ENCODE results near the gene ABHD18. TPM values are rescaled to one million over a fixed set of nuclear protein-coding genes. Genes with fewer than 3 reads are reported as not detected.
"Not testable (repeated sequence)": the region's sequence is repeated elsewhere in the genome, so short reads cannot be mapped to it uniquely, and the experiment has no call there.

The ABHD18 gene
- total RNA-seq (2014; rRNA removed; shearing (Covaris generic)) = 16.3 and 17.8 TPM in 2 replicates

DNA sequence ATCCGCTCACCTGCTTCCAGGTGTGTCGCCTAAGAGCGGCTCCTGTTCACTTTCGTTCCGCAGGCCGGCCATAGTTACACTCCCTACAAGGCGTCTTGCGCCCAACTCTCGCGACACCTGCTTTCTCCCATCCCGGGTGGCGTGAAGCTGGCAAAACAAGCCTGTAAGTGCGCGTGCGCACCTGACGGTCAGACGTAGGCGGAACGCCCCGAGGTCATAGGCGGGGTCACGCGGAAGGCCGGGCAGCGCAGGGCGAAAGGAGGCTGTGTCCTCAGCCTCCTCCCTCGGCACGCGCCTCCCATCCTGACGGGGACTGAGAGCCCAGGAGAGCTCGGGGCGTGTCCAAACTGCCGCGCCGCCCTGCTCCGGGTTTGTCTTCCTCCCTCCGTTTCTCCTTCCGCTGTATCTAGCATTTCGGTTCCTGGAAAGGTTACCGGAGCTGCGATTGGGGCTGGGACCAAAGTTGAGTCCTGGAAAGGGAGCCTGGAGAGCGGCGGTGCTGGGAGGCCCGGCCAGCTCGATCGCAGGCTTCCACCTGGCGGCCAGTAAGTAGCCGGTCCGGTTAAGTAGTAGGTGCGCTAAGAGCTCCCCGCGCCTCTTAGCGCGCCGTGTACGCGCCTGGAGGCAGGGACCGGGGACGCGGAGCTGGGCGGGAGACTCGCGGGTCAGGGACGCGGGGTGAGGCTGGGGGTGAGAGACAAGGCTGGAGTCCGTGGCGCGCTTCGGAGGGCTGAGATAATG lies at the start of gene ABHD18, which contains the start of gene MFSD8:
Gene ABHD18, plus strand, starts transcription at position 345 of the 741 bp plus-strand sequence. CDS start 17,550 bp downstream, outside the sequence.
Gene MFSD8, minus strand, starts transcription at position 112 of the 741 bp plus-strand sequence. Its CDS starts 40 bp downstream, at position 72.
- H3K27me3 ChIP-seq (ENCODE audit: control insufficient read depth, insufficient read depth, low read length) = no peaks in the 10 kb centered on the region
- H3K36me3 ChIP-seq (replicated peaks; ENCODE audit: control insufficient read depth, insufficient read depth, low read length) = no peaks in the 10 kb centered on the region; the same call in 1 of the 2 replicates
- peak; percentile 95 for DNase-seq
- H3K4me3 ChIP-seq (ENCODE audit: insufficient read depth, low read depth, low read length) = peak within 1 kb of the TSS; percentile 97

DNA sequence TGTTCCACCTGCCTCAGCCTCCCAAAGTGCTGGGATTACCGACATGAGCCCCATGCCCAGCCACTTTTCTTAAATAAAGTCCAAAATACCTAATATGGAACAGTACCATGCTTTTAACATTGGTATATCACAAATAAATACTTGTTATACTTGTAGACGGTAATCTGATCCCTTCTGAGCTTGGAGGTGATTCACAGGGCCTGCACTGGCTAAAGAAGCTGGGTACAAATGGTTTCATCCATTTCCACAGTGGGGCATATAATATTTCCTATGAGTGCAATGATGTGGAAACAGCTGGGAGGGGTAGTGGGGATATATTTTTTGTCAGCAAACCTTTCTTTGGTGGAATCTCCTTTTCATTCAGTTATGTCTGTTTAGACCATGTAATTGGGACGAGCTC lies 48.7 kb upstream of the ABHD18 start:
- DNase-seq = no peak
- Histone ChIP-seq H3K27me3 (ENCODE audit: control insufficient read depth, insufficient read depth, low read length) (no peaks in the 10 kb centered on the region), H3K4me3 (ENCODE audit: insufficient read depth, low read depth, low read length) (no peak overlapping the region), H3K36me3 (replicated peaks; ENCODE audit: control insufficient read depth, insufficient read depth, low read length) (peaks cover 3% of the 10 kb centered on the region)

DNA sequence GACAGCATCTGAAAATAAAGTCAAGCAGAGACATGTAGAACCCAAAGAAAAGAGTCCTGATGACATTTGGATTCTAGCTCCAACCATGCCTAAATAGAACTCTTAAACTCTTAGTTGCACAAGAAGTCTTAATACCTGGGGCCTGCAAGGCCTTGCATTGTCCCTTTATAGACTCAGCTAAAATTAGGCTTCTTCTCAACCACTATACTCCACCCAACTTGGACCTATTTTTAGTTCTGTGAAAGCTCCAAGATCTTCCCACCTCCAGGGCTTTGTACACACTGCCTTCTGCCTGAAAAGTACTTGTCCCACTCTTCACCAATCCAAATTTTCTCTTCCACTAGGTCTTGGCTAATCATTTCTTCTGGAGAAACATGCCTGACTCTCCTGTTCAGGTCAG lies 48.1 kb upstream of the ABHD18 start:
- Histone ChIP-seq H3K4me3 (ENCODE audit: insufficient read depth, low read depth, low read length) (no peak overlapping the region), H3K36me3 (replicated peaks; ENCODE audit: control insufficient read depth, insufficient read depth, low read length) (peaks cover 3% of the 10 kb centered on the region), H3K27me3 (ENCODE audit: control insufficient read depth, insufficient read depth, low read length) (no peaks in the 10 kb centered on the region)
- DNase-seq = no peak

DNA sequence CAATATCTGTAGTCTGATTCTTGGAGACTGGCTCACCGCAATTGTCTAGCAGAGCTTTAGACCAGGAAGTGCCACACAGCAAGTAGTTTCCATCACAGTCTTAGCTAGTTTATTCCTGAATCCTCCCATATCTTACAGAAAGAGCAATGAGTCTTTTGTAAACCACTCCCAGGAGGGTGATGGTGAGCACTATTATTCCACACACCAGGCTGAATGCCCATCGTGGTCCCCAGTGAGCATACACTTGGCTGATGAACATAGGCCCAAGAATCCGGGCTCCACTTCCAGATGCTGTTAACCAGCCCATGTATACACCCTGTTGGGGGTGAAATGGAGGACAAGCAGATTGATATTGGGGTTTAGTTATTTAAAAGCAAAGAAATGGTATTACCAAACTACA lies 44.7 kb upstream of the ABHD18 start:
- Histone ChIP-seq H3K4me3 (ENCODE audit: insufficient read depth, low read depth, low read length) (no peak overlapping the region), H3K27me3 (ENCODE audit: control insufficient read depth, insufficient read depth, low read length) (no peaks in the 10 kb centered on the region), H3K36me3 (replicated peaks; ENCODE audit: control insufficient read depth, insufficient read depth, low read length) (peaks cover 3% of the 10 kb centered on the region)
- no peak for DNase-seq

DNA sequence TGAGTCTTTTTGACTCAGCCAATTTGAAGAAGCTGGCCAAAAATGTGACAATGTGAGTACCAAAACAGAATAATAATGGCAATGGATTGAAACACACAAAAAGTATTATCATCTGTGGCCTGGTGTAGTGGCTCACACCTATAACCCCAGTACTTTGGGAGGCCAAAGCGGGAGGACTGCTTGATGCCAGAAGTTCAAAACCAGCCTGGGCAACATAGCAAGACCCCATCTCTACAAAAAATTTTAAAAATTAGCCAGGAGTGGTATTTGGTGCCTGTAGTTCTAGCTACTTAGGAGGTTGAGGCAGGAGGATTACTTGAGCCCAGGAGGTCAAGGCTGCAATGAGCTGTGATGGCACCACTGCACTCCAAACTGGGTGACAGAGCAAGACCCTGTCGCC lies 43.0 kb upstream of the ABHD18 start:
- no peaks in the 10 kb centered on the region for H3K27me3 ChIP-seq (ENCODE audit: control insufficient read depth, insufficient read depth, low read length)
- H3K36me3 ChIP-seq (replicated peaks; ENCODE audit: control insufficient read depth, insufficient read depth, low read length) = peaks cover 3% of the 10 kb centered on the region
- no peak overlapping the region for H3K4me3 ChIP-seq (ENCODE audit: insufficient read depth, low read depth, low read length)
- DNase-seq = no peak

DNA sequence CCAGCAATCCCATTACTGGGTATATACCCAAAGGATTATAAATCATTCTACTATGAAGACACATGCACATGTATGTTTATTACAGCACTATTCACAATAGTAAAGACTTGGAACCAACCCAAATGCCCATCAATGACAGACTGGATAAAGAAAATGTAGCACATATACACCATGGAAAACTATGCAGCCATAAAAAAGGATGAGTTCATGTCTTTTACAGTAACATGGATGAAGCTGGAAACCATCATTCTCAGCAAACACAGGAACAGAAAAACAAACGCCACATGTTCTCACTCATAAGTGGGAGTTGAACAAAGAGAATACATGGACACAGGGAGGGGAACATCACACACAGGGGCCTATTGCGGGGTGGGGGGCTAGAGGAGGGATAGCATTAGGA lies 39.5 kb upstream of the ABHD18 start:
- DNase-seq; H3K27me3 ChIP-seq (ENCODE audit: control insufficient read depth, insufficient read depth, low read length); H3K4me3 ChIP-seq (ENCODE audit: insufficient read depth, low read depth, low read length); H3K36me3 ChIP-seq (replicated peaks; ENCODE audit: control insufficient read depth, insufficient read depth, low read length): not testable (repeated sequence)

DNA sequence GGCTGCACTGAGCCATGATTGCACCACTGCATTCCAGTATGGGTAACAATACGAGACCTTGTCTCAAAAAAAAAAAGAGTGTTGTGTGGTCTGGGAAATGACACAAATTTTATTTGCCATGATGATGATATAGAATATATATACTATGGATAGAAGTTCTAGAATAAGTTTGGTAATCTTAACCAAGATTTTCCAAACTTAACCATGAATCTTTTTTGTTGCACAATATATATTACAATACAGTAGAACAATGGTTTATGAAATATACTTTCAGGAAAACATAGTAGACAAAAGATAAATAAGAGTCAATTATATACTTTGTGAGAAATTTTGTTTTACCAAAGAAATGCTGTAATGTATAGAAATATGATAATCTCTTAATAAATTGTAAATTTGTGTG lies 35.0 kb upstream of the ABHD18 start:
- DNase-seq = no peak
- Histone ChIP-seq H3K4me3 (ENCODE audit: insufficient read depth, low read depth, low read length) (no peak overlapping the region), H3K27me3 (ENCODE audit: control insufficient read depth, insufficient read depth, low read length) (no peaks in the 10 kb centered on the region), H3K36me3 (replicated peaks; ENCODE audit: control insufficient read depth, insufficient read depth, low read length) (no peaks in the 10 kb centered on the region)

DNA sequence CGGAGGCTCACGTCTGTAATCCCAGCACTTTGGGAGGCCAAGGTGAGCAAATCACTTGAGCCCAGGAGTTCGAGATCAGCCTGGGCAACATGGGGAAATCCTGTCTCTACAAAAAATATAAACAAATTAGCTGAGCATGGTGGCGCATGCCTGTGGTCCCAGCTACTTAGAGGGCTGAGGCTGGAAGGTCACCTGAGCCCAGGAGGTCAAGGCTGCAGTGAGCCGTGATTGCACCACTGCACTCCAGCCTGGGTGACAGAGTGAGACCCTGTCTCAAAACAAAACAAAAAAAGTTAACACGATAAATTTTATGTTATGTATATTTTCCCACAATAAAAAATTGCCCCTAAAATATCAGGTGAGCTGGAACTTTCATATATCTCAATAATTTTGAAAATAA lies 33.4 kb upstream of the ABHD18 start:
- not testable (repeated sequence) for H3K36me3 ChIP-seq (replicated peaks; ENCODE audit: control insufficient read depth, insufficient read depth, low read length); DNase-seq

DNA sequence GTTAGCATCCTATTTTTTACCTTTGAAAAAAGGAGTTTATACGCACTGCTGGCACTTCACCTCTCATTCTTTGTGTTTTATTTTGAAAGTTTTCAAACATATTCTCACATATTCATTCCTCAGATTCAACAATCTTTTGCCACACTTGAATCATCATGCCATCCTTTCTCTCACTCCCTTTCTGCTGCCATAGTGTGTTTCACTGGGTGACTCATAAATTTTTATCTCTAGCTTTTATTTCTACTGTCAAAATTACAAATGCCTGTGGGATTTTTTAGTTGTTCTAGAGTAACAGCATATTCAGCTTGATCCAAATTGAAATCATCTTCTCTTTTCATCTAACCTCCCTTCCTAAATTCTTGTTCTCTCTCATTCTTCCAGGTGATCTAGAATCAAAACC lies 28.2 kb upstream of the ABHD18 start:
- Histone ChIP-seq H3K36me3 (replicated peaks; ENCODE audit: control insufficient read depth, insufficient read depth, low read length) (peaks cover 2% of the 10 kb centered on the region), H3K27me3 (ENCODE audit: control insufficient read depth, insufficient read depth, low read length) (no peaks in the 10 kb centered on the region), H3K4me3 (ENCODE audit: insufficient read depth, low read depth, low read length) (no peak overlapping the region)
- no peak for DNase-seq

More for the DNA sequence above, 33.4 kb upstream of the ABHD18 start:
- H3K27me3 ChIP-seq (ENCODE audit: control insufficient read depth, insufficient read depth, low read length); H3K4me3 ChIP-seq (ENCODE audit: insufficient read depth, low read depth, low read length): not testable (repeated sequence)

DNA sequence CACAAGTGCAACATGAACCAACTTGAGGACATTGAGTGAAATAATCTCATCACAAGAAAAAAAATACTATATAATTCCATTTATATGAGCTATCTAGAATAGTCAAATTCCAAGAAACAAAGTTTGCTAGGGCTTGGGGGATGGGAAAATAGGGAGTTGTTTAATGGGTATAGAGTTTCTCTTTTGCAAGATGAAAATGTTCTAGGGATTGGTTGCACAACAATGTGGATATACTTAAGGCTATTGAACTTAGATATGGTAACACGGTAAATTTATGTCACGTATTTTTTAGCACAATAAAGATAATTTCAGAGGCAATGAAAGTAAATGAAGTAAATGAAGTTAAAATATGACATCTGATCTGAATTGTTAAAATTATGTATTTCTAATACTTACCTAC lies 8.1 kb upstream of the ABHD18 start:
- DNase-seq = no peak
- Histone ChIP-seq H3K4me3 (ENCODE audit: insufficient read depth, low read depth, low read length) (no peak overlapping the region), H3K27me3 (ENCODE audit: control insufficient read depth, insufficient read depth, low read length) (no peaks in the 10 kb centered on the region), H3K36me3 (replicated peaks; ENCODE audit: control insufficient read depth, insufficient read depth, low read length) (no peaks in the 10 kb centered on the region; the same call in none of the 2 replicates)

DNA sequence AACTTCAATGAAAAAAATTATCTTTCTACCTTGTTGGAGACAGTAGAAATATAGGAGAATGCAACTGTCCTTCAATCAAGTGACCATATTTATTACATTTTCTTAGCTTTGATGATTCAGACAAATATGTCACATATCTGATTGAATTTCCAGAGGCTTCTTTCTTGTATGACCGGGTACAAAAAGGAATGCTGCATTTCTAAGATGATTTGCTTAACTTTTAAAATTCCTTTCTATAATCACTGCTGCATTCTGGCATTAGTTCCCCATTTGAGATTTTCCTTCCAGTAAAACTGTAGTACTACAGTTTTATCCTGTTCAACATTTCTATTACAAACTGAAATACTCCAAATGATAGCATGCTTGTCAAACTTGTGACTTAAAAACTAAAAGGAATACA lies 5.4 kb upstream of the ABHD18 start:
- DNase-seq = no peak
- H3K4me3 ChIP-seq (ENCODE audit: insufficient read depth, low read depth, low read length) = no peak overlapping the region
- H3K27me3 ChIP-seq (ENCODE audit: control insufficient read depth, insufficient read depth, low read length) = no peaks in the 10 kb centered on the region
- no peaks in the 10 kb centered on the region; the same call in none of the 2 replicates for H3K36me3 ChIP-seq (replicated peaks; ENCODE audit: control insufficient read depth, insufficient read depth, low read length)

DNA sequence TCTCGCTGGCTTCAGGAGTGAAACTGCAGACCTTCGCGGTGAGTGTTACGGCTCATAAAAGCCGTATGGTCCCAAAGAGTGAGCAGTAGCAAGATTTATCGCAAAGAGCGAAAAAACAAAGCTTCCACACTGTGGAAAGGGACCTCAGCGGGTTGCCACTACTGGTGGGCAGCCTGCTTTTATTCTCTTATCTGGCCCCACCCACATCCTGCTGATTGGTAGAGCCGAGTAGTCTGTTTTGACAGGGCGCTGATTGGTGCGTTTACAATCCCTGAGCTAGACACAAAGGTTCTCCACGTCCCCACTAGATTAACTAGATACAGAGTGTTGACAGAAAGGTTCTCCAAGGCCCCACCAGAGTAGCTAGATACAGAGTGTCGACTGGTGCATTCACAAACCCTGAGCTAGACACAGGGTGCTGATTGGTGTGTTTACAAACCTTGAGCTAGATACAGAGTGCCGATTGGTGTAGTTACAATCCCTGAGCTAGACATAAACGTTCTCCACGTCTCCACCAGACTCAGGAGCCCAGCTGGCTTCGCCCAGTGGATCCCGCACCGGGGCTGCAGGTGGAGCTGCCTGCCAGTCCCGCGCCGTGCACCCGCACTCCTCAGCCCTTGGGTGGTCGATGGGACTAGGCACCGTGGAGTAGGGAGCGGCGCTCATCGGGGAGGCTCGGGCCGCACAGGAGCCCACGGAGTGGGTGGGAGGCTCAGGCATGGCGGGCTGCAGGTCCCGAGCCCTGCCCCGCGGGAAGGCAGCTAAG lies 1.4 kb upstream of the ABHD18 start:
- DNase-seq = not testable (repeated sequence)
- H3K4me3 ChIP-seq (ENCODE audit: insufficient read depth, low read depth, low read length) = peak overlapping the region; percentile 97

DNA sequence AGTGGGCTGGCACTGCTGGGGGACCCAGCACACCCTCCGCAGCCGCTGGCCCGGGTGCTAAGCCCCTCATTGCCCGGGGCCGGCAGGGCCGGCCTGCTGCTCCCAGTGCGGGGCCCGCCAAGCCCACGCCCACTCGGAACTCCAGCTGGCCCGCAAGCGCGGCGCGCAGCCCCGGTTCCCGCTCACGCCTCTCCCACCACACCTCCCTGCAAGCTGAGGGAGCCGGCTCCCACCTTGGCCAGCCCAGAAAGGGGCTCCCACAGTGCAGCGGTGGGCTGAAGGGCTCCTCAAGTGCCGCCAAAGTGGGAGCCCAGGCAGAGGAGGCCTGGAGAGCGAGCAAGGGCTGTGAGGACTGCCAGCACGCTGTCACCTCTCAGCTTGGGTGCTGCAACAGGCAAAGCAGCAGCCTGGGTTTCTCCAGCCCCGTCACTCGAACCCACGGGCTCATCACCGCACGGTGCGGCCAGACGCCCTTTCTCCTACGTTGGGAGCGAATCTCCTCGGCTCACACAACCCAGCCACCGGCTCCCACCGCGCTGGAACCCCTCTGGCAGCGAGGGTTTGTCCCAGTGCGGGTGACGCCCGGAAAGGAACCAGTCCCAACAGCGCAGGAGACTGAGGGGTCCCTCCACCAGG lies 662 bp upstream of the ABHD18 start:
- not testable (repeated sequence) for H3K36me3 ChIP-seq (replicated peaks; ENCODE audit: control insufficient read depth, insufficient read depth, low read length); DNase-seq; H3K27me3 ChIP-seq (ENCODE audit: control insufficient read depth, insufficient read depth, low read length)
- peak overlapping the region; percentile 97 for H3K4me3 ChIP-seq (ENCODE audit: insufficient read depth, low read depth, low read length)

More for the DNA sequence above, 1.4 kb upstream of the ABHD18 start:
- not testable (repeated sequence) for H3K27me3 ChIP-seq (ENCODE audit: control insufficient read depth, insufficient read depth, low read length); H3K36me3 ChIP-seq (replicated peaks; ENCODE audit: control insufficient read depth, insufficient read depth, low read length)

DNA sequence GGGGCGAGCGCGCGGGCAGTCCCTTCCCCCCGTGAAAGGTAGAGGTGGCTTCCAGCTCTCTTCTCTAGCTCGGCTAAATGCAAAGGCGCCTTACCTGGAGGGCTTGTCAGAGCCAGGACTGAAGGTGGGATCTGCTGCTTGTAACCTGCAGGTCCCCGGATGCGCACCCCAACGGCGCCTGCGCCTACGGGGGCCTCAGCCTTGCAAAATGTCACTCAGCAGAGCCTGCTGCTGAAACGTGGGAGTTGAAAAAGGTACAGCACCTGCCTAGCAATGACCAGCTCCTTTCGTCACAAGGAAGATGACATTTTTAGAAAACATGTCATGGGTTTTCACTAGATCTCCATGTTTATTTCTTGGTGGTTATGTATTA lies 583 bp downstream of the ABHD18 start:
- no peaks in the 10 kb centered on the region for H3K27me3 ChIP-seq (ENCODE audit: control insufficient read depth, insufficient read depth, low read length)
- peak overlapping the region; percentile 97 for H3K4me3 ChIP-seq (ENCODE audit: insufficient read depth, low read depth, low read length)
- no peaks in the 10 kb centered on the region; the same call in 1 of the 2 replicates for H3K36me3 ChIP-seq (replicated peaks; ENCODE audit: control insufficient read depth, insufficient read depth, low read length)
- DNase-seq = peak; percentile 76
